Thymus (tissue), 11 donors: ENCODE data around the gene DKKL1. TPM values are rescaled to one million over a fixed set of nuclear protein-coding genes. Genes with fewer than 3 reads are reported as not detected.

Experiments
- DNase-seq, 9 donors: peaks; one replicate each; pipeline ENCODE4 v3.0.0-alpha.2; 2013; ENCODE audit warnings: low spot score in 9 of 9, low read depth in 6 of 9, missing footprints in 1 of 9
- H3K27ac ChIP-seq, 2 donors: one replicate each; pipeline ENCODE4 v1.5.1; 2013; ENCODE audit warnings: control low read depth in 1 of 2, low read depth in 1 of 2, low read length in 1 of 2, mild to moderate bottlenecking in 1 of 2, moderate library complexity in 1 of 2
- H3K27me3 ChIP-seq, 2 donors: one replicate each; pipeline ENCODE4 v1.5.1; 2013; ENCODE audit warnings: low read length in 1 of 2; ENCODE audit not compliant: control insufficient read depth in 2 of 2, insufficient read depth in 1 of 2
- H3K36me3 ChIP-seq, 2 donors: one replicate each; pipeline ENCODE4 v1.5.1; 2013; ENCODE audit warnings: low read length in 1 of 2, mild to moderate bottlenecking in 1 of 2, moderate library complexity in 1 of 2; ENCODE audit not compliant: control insufficient read depth in 2 of 2, insufficient read depth in 2 of 2
- H3K4me1 ChIP-seq, 2 donors: one replicate each; pipeline ENCODE4 v1.5.1; 2013; ENCODE audit warnings: low read length in 2 of 2; ENCODE audit not compliant: control insufficient read depth in 2 of 2, insufficient read depth in 2 of 2
- H3K4me3 ChIP-seq, 2 donors: one replicate each; pipeline ENCODE4 v1.5.1; 2013; ENCODE audit warnings: low read length in 2 of 2, control low read depth in 1 of 2, mild to moderate bottlenecking in 1 of 2
- H3K9me3 ChIP-seq, 2 donors: one replicate each; pipeline ENCODE4 v1.5.1; 2013; ENCODE audit warnings: low read length in 1 of 2, mild to moderate bottlenecking in 1 of 2; ENCODE audit not compliant: control insufficient read depth in 2 of 2, insufficient read depth in 1 of 2
- WGBS: extraction: QIAGEN DNeasy Blood & Tissue Kit; methylation state at CpG from one replicate; pipeline ENCODE4 v1.1.7; 2013; 5-methylcytosine and 5-hydroxymethylcytosine counted together
- polyA plus RNA-seq: library from polyadenylated mRNA; stranded (reverse); fragments of 200-250 nt; gene quantifications from one replicate; pipeline ENCODE4 v1.2.3, GENCODE V29; 2013
- total RNA-seq: library from RNA; stranded (reverse); fragments of 120-200 nt; gene quantifications from one replicate; pipeline ENCODE4 v1.2.4, GENCODE V29; 2013
- donor health status: healthy.

Gene DKKL1
- total and polyA plus RNA-seq, 2 donors = 0.14 to 0.21 TPM

- Histone ChIP-seq H3K27me3 (peaks cover 0 to 11% of the 10 kb centered on the region in 2 donors), H3K36me3 (no peaks in the 10 kb centered on the region), H3K27ac (no peak overlapping the region), H3K4me1 (peaks cover 10 to 35% of the 10 kb centered on the region in 2 donors), H3K4me3 (no peak overlapping the region), H3K9me3 (no peaks in the 10 kb centered on the region)
- 88% methylated on average over 6 of the region's 6 CpGs for WGBS
- no peak for DNase-seq
Measured at GRCh38 chr19:49398931-49399330, 35.3 kb downstream of the DKKL1 start.

- Histone ChIP-seq H3K4me1 (peaks cover 10 to 38% of the 10 kb centered on the region in 2 donors), H3K4me3 (no peak overlapping the region), H3K27me3 (peaks cover 0 to 9% of the 10 kb centered on the region in 2 donors), H3K27ac (no peak overlapping the region), H3K9me3 (no peaks in the 10 kb centered on the region), H3K36me3 (no peaks in the 10 kb centered on the region)
- 98% methylated on average over 6 of the region's 6 CpGs for WGBS
- no peak for DNase-seq
Measured at GRCh38 chr19:49400029-49400428, 36.4 kb downstream of the DKKL1 start.

GRCh38 chr19:49403404-49404187 is 39.9 kb downstream of the DKKL1 start:
- no peak overlapping the region for H3K4me3 ChIP-seq
- WGBS = 60% methylated on average over 7 of the region's 7 CpGs

GRCh38 chr19:49407079-49407478 is 43.4 kb downstream of the DKKL1 start:
- peaks cover 0 to 7% of the 10 kb centered on the region in 2 donors for H3K9me3 ChIP-seq

More at GRCh38 chr19:49403404-49404187, 39.9 kb downstream of the DKKL1 start:
- Histone ChIP-seq H3K27me3 (peaks cover 0 to 2% of the 10 kb centered on the region in 2 donors), H3K27ac (peak overlapping the region; percentile 8 to 50), H3K9me3 (peaks cover 0 to under 1% of the 10 kb centered on the region in 2 donors), H3K36me3 (no peaks in the 10 kb centered on the region), H3K4me1 (peaks cover 5 to 36% of the 10 kb centered on the region in 2 donors)
- DNase-seq = peak in 1 of 9 donors; percentile 46

GRCh38 chr19:49407482-49408015 is 43.9 kb downstream of the DKKL1 start:
- Histone ChIP-seq H3K27me3 (peaks cover 0 to 2% of the 10 kb centered on the region in 2 donors), H3K36me3 (no peaks in the 10 kb centered on the region), H3K9me3 (peaks cover 0 to 7% of the 10 kb centered on the region in 2 donors), H3K27ac (no peak overlapping the region), H3K4me3 (no peak overlapping the region), H3K4me1 (peaks cover 9 to 43% of the 10 kb centered on the region in 2 donors)
- DNase-seq = no peak
- 95% methylated on average over 16 of the region's 16 CpGs for WGBS

More at GRCh38 chr19:49407079-49407478, 43.4 kb downstream of the DKKL1 start:
- H3K4me1 ChIP-seq = peaks cover 9 to 43% of the 10 kb centered on the region in 2 donors
- no peaks in the 10 kb centered on the region for H3K36me3 ChIP-seq
- WGBS = 88% methylated on average over 7 of the region's 7 CpGs
- peaks cover 0 to 2% of the 10 kb centered on the region in 2 donors for H3K27me3 ChIP-seq
- no peak for DNase-seq
- no peak overlapping the region for H3K27ac ChIP-seq
- H3K4me3 ChIP-seq = no peak overlapping the region

GRCh38 chr19:49408816-49409440 is 45.3 kb downstream of the DKKL1 start:
- DNase-seq = no peak
- H3K4me1 ChIP-seq = peaks cover 9 to 34% of the 10 kb centered on the region in 2 donors
- H3K27me3 ChIP-seq = peaks cover 0 to 2% of the 10 kb centered on the region in 2 donors
- no peaks in the 10 kb centered on the region for H3K36me3 ChIP-seq
- 88% methylated on average over 8 of the region's 8 CpGs for WGBS
- peaks cover 0 to 7% of the 10 kb centered on the region in 2 donors for H3K9me3 ChIP-seq
- H3K27ac ChIP-seq = no peak overlapping the region
- H3K4me3 ChIP-seq = no peak overlapping the region

GRCh38 chr19:49409441-49410029 is 45.9 kb downstream of the DKKL1 start:
- no peak overlapping the region for H3K4me3 ChIP-seq
- H3K9me3 ChIP-seq = peaks cover 0 to 7% of the 10 kb centered on the region in 2 donors
- peak overlapping the region in 1 of 2 donors; percentile 47 for H3K27ac ChIP-seq
- H3K36me3 ChIP-seq = no peaks in the 10 kb centered on the region
- peaks cover 9 to 29% of the 10 kb centered on the region in 2 donors for H3K4me1 ChIP-seq
- WGBS = 48% methylated on average over 5 of the region's 5 CpGs
- peaks cover 0 to 2% of the 10 kb centered on the region in 2 donors for H3K27me3 ChIP-seq
- DNase-seq = peak in 1 of 9 donors; percentile 58

GRCh38 chr19:49411681-49412326 is 48.1 kb downstream of the DKKL1 start:
- Histone ChIP-seq H3K9me3 (peaks cover 0 to 7% of the 10 kb centered on the region in 2 donors), H3K4me1 (peaks cover 9 to 35% of the 10 kb centered on the region in 2 donors), H3K36me3 (no peaks in the 10 kb centered on the region), H3K4me3 (no peak overlapping the region), H3K27ac (no peak overlapping the region), H3K27me3 (peaks cover 0 to 4% of the 10 kb centered on the region in 2 donors)
- DNase-seq = no peak
- 94% methylated on average over 3 of the region's 3 CpGs for WGBS
